OCI-LY3 (cell line): Measurements from ENCODE around the gene PIK3AP1.

Source experiments
- CTCF ChIP-seq: fragments of 200-600, 300-600 bp; sonication (generic); IDR thresholded peaks from 2 replicates; pipeline ENCODE4 v1.5.1; 2014; ENCODE audit warnings: antibody characterized with exemption, low read length, low read depth
- EZH2phosphoT487 ChIP-seq: fragments of 200-600 bp; shearing (Covaris generic); IDR thresholded peaks from 2 replicates; pipeline ENCODE4 v1.6.1; 2018; ENCODE audit warnings: antibody characterized with exemption, mixed run types, low read depth

- no peak for TF ChIP-seq CTCF
- TF ChIP-seq EZH2phosphoT487 = no peak
These were observed 63.5 kb downstream of the PIK3AP1 start for GRCh38 chr10:96656839-96657238.
